ENCODE results near the gene MUC4.
"Not testable (repeated sequence)": the region's sequence is repeated elsewhere in the genome, so short reads cannot be mapped to it uniquely, and the experiment has no call there.

MUC4 gene

GRCh38 chr3:195784031-195784430 is 27.7 kb downstream of the MUC4 start:
- DNase-seq: not testable (repeated sequence)

- DNase-seq: not testable (repeated sequence)
Observed at GRCh38 chr3:195781236-195781635, 30.5 kb downstream of the MUC4 start.

- no peak for DNase-seq
Observed at GRCh38 chr3:195777975-195778374, 33.8 kb downstream of the MUC4 start.

DNA sequence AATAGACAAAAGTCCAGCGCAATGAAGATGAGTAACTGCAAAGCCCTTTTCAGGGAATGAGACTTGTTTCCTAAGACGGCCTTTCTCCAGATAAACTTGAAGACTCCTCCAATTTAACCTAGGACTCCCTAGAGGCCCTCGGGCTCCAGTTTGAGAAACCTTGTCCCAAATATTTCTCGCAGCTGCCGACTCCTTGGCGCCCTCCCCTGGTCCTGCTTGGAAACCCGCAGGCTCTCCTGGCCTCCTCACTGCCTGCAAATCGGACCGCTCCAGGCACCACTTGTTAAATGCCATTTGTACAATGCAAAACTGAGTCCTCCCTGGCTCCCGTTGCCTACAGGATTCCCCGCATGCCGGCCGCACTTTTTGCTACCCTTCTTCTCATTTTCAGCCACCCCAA is 36.8 kb downstream of the MUC4 start:
- peak; percentile 26 for DNase-seq

DNA sequence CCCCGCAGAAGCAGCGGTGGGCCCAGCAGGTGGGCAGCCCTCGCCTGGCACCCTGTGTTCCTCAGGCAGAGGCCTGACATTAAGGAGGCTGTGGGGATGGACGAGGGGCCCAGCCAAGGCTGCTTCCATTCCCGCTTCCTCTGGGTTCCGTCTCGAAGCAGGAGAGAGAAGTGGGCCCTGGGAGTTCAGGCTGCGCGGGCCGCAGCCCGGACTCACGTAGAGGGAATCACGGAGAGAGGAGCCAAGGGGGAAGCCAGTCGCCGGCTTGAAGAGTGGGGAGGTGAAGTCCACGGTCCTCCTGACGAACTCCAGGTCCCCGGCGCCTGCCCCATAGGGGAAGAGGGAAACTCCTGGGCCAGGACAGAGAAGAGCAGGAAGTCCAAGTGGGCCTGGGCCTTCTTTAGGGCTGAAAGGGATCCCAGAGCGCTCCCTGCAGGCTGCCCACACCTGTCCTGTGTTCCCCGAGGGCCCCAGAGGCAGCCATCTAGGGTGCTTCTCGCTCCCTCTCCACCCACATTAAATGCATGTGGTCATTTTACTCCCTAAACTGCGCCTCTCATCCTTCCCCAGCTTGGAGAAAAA is 37.7 kb downstream of the MUC4 start:
- no peak for DNase-seq

DNA sequence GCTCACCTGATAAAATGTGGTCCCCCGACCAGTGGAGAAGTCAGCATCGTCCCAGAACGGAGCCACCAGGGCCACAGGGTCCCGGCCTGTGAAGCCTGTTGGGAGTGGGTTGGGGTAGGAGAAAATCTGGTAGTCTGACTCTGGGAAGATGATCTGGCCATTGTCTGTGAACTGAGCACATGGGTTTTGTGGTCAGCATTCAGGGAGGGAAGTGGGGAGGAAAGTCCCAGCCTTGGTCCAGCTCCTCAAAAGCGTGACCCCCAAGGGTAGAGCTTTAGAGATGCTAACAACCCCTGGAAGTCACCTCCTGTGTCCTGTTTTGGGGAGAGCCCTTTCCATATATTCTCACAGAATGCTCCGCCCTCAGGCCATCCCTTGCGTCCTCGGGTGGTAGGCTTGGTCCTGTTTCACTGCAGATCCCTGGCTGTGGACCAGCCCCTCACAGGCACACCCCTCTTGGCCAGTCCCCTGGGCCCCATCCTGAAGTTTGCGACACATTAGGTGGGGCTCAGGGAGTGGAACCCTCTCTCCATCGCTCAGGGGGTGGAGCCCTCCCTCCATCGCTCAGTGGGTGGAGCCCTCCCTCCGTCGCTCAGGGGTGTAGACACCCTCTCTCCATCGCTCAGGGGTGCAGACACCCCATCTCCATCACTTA is 40.0 kb downstream of the MUC4 start:
- DNase-seq: no peak

- not testable (repeated sequence) for DNase-seq
Observed at GRCh38 chr3:195770841-195771645, 40.7 kb downstream of the MUC4 start.

GRCh38 chr3:195770081-195770840 is 41.5 kb downstream of the MUC4 start:
- no peak for DNase-seq

GRCh38 chr3:195769551-195769950 is 42.2 kb downstream of the MUC4 start:
- no peak for DNase-seq

DNA sequence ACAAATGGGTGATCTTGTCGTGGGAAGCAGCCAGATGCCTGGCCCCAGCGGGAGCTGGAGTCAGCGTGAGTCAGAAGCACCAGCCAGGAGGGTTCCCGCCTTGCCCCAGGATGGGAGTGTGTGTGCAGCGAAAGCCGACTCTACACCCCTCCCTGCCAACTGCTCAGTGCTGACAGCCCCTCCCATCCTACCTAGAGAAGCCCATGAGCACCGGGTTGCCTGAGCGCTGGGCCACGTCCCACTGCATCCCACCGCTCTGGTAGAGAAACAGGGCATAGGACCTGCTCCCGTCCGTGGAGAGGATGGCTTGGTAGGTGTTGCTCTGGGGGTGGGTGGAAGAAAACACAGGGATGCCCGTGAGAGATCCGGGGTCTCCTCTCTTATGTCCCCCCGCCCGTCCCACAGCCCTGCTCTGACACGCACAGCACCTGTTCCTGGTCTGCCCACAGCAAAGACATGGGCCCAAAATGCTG is 42.9 kb downstream of the MUC4 start:
- DNase-seq: no peak

GRCh38 chr3:195768414-195768813 is 43.3 kb downstream of the MUC4 start:
- DNase-seq: no peak

DNA sequence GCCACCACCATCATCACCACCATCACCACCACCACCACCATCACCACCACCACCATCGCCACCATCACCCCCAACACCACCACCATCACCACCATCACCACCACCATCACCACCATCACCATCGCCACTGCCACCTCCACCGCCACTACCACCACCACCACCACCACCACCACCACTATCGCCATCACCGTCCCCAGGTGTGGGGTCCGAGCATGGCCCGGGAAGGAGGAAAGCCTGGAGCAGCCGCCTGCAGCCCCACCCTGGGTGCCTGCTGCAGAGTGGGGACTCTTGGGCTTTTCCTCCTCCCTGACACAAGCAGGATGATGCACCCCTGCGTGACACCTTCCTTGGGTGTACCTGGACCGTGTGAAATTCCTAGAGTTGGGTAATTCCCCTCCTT is 43.9 kb downstream of the MUC4 start:
- no peak for DNase-seq

DNA sequence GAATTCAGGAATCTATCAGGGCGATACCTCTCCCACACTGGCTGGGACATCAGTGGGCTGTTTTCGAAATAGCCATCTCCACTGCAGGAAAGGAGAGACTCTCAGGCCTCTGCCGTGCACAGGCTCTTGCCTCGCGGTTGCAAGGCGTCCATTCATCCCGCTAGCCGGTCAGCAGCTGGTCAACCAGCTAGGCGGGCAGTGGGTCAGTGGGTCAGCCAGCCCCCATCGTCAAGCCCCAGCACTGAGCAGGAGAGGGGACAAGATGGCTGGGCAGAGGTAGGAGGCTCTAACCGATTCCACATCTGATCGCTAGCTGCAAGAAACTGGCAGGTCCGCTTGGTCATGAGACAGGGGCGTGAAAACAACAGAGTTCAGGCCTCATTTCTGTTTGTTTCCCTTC is 45.1 kb downstream of the MUC4 start:
- no peak for DNase-seq

GRCh38 chr3:195764961-195765706 is 46.6 kb downstream of the MUC4 start:
- no peak for DNase-seq

DNA sequence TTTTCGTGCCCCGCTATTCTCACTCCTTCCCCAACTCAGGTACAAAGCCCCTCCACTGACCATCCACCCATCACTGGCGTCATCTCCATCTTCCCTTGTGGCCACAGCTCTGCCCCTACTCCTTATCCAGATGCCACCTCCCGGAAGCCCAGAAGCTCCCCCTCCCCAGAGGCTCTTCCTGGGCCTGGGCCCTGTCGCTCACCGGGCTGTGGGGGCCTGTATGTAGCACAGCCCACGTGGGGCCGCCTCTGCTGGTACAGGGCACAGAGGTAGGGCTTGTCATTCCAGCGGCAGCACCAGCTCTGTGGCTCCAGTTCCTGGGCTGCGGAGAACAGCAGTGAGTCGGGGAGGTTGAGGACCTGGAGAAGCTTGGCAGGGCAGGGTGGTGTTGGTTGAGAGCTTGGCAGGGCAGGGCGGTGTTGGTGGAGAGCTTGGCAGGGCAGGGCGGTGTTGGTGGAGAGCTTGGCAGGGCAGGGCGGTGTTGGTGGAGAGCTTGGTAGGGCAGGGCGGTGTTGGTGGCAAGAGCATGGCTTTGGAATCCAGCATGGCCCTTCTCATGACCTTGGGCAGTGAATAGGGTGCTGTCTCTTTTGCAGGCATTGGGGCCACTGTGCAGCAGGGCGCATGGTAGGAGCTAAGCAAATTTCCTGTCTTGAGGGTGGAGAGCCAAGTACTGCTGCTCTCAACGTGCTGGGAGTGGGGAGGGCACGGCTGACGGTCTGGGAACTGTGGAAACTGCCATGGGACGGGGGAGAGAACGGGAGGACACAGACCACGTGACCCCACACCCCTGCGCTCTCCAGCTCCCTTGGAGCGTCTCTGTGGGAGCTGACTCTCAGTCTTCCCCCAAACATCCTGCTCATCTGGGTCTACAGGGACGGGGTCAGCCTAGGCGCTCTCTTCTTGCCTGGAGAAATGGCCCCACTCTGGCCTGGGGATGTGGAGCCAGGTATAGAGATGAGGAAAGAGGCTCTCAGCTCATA is 47.6 kb downstream of the MUC4 start:
- no peak for DNase-seq

GRCh38 chr3:195763076-195763830 is 48.5 kb downstream of the MUC4 start:
- no peak for DNase-seq

DNA sequence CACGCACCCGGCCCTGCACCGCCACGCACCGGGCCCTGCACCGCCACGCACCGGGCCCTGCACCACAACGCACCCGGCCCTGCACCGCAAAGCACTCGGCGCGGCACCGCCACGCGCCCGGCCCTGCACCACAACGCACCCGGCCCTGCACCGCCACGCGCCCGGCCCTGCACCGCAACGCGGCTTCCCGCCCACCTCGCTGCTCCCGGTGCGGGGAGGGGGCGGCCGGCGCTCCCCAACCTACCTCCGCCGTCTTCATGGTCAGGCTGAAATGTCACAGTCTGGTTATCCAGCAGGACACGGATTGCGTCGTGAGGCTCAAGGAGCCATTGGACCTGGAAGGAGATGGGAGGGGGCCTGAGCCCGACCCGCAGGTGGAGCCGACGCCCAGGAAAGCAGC is 49.1 kb downstream of the MUC4 start:
- no peak for DNase-seq

DNA sequence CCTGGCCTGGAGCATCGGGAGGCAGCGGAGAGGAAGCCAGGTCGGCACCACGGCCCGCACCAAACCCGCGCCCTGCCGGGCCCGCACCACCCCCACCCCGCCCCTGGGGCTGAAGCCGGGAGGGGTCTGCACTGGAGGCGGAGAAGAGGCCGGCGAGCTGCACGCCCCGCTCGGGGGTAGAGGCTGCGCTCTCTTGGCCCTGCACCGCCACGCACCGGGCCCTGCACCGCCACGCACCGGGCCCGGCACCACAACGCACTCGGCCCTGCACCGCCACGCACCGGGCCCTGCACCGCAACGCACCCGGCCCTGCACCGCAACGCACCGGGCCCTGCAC is 49.5 kb downstream of the MUC4 start:
- no peak for DNase-seq

DNA sequence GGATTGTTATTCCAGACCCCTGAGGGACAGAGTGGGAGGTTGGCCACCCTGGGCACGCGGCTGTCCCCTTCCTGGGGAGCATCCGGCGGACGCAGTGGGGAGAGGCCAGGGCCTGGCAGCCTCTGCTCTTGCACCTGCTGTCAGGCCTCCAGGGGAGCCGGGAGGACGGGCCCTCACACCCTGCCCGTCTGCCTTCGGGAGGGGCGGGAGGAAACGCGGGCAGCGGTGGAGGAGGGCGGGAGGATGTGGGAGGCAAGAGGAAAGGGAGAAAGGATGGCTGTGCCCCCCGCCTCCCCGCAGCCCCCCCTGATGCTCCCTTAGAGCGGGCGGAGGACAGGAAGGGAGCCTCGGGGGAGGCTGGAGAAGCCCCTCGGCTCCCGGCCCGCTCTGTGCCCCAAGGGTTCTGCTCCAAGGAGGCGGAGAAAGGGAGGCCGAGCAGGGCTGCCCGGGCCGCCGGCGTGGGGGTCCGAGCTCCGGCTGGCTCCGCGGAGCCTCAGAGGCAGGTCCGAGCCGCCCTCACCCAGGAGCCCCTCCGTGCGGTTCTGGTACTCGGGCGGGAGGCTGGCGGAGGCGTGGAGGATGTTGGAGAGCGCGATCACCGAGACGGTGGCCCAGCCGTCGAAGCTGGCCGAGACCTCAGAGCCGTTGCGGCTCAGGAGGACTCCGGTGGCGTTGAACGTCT is 50.0 kb downstream of the MUC4 start:
- DNase-seq: no peak

DNA sequence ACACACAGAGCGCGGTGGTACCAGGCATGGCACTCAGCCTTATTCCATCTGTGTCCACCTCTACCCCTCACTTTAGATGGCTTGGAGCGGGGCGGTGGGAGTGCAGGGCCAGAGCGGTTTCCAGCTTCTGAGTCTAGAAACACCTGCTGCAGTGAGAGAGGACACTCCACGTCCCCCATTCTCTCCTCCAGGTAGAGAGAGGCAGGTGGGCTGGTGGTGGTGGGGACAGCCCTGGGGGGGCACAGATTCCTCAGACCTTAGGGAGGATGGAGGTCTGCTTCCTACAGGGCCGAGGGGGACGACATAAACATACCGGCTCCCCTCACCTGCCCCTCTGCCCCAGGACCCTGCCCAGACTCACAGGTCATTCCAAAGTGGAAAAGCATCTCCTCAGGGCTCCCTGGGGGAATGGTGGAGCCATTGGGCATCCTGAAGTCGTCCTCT is 50.6 kb downstream of the MUC4 start:
- no peak for DNase-seq

All from OCI-M1 (cell line).